GM21576 (cell line): Measurements from ENCODE around the gene ARL14EPL.
A peak's percentile ranks its signal among the peaks of the same experiment; 100 is the strongest.

Experiments used
- ATAC-seq: cut with Tn5 transposase; IDR thresholded peaks from one replicate; pipeline ENCODE4 v1.9.1; 2021; ENCODE audit warnings: mild to moderate bottlenecking, moderate library complexity; ENCODE audit not compliant: unreplicated experiment

ARL14EPL gene

GRCh38 chr5:116032094-116032517 lies at the start of gene ARL14EPL:
Gene ARL14EPL (plus strand): TSS chr5:116032472. CDS start chr5:116051466, 18,994 bp downstream.
- ATAC-seq = peak; percentile 81

- no peak for ATAC-seq
Observed at GRCh38 chr5:115983519-115983918, 48.8 kb upstream of the ARL14EPL start.

- ATAC-seq = no peak
Observed at GRCh38 chr5:115985802-115986757, 46.2 kb upstream of the ARL14EPL start.

- ATAC-seq = no peak
Observed at GRCh38 chr5:115988002-115988401, 44.3 kb upstream of the ARL14EPL start.

- ATAC-seq = no peak
Observed at GRCh38 chr5:115992848-115993350, 39.4 kb upstream of the ARL14EPL start.

GRCh38 chr5:115995351-115995750 lies 36.9 kb upstream of the ARL14EPL start:
- ATAC-seq = no peak

GRCh38 chr5:116002116-116002906 lies 30.0 kb upstream of the ARL14EPL start:
- ATAC-seq = no peak

GRCh38 chr5:116004248-116004647 lies 28.0 kb upstream of the ARL14EPL start:
- ATAC-seq = no peak

GRCh38 chr5:116009806-116010205 lies 22.5 kb upstream of the ARL14EPL start:
- ATAC-seq = no peak

- ATAC-seq = no peak
Observed at GRCh38 chr5:116011046-116011445, 21.2 kb upstream of the ARL14EPL start.

- ATAC-seq = no peak
Observed at GRCh38 chr5:116013207-116013785, 19.0 kb upstream of the ARL14EPL start.

GRCh38 chr5:116013936-116014335 lies 18.3 kb upstream of the ARL14EPL start:
- ATAC-seq = no peak

- no peak for ATAC-seq
Observed at GRCh38 chr5:116023619-116024018, 8.7 kb upstream of the ARL14EPL start.

- no peak for ATAC-seq
Observed at GRCh38 chr5:116025866-116026265, 6.4 kb upstream of the ARL14EPL start.

- ATAC-seq = peak; percentile 45
Observed at GRCh38 chr5:116032991-116033390, 719 bp downstream of the ARL14EPL start.

GRCh38 chr5:116035123-116035522 lies 2.9 kb downstream of the ARL14EPL start:
- no peak for ATAC-seq

GRCh38 chr5:116037236-116037822 lies 5.1 kb downstream of the ARL14EPL start:
- ATAC-seq = no peak

GRCh38 chr5:116038817-116039216 lies 6.5 kb downstream of the ARL14EPL start:
- ATAC-seq = peak; percentile 86

- ATAC-seq = no peak
Observed at GRCh38 chr5:116042375-116042774, 10.1 kb downstream of the ARL14EPL start.

- ATAC-seq = no peak
Observed at GRCh38 chr5:116044073-116044472, 11.8 kb downstream of the ARL14EPL start.

- no peak for ATAC-seq
Observed at GRCh38 chr5:116045821-116046220, 13.5 kb downstream of the ARL14EPL start.
